CD4-positive, alpha-beta T cell (primary cell): ENCODE results near the gene RRP12. TPM values are rescaled to one million over a fixed set of nuclear protein-coding genes. Genes with fewer than 3 reads are reported as not detected.
"Not testable (repeated sequence)": the region's sequence is repeated elsewhere in the genome, so short reads cannot be mapped to it uniquely, and the experiment has no call there.

Source experiments
- ATAC-seq: fragments of 200-7000 bp; cut with Tn5 transposase; one replicate; pipeline ENCODE4 v1.10.0; 2022; ENCODE audit warnings: mild to moderate bottlenecking; ENCODE audit not compliant: poor library complexity
- CTCF ChIA-PET: fragments of 350-600 bp; sonication (Branson Sonifier 250); formaldehyde crosslinking; loops from one replicate; lab custom pipeline; 2021; ENCODE audit warnings: antibody characterized with exemption, inconsistent platforms; lab: Charles Lee
- POLR2A ChIA-PET: fragments of 350-600 bp; sonication (Branson Sonifier 250); formaldehyde crosslinking; loops from one replicate; lab custom pipeline; 2021; ENCODE audit warnings: antibody characterized with exemption, inconsistent platforms; lab: Charles Lee
- DNase-seq, 14 experiments: peaks; one replicate each; pipeline ENCODE4 v3.0.0-alpha.2; 2013 to 2020; ENCODE audit warnings: mixed read lengths in 2 of 14
- H3K27ac ChIP-seq, 2 donors: one replicate each; pipeline versions ENCODE4 v1.5.1 to v1.7.0; 2013; ENCODE audit warnings: low read length in 2 of 2, low read depth in 1 of 2, mild to moderate bottlenecking in 1 of 2
- H3K27me3 ChIP-seq, 2 experiments: 1 replicate in 1 of 2; 2 replicates in 1 of 2; pipeline versions ENCODE4 v1.6.1 to v1.7.0; 2013; ENCODE audit warnings: low read length in 2 of 2, control low read depth in 1 of 2, mild to moderate bottlenecking in 1 of 2, moderate library complexity in 1 of 2; ENCODE audit not compliant: insufficient read depth in 2 of 2, control insufficient read depth in 1 of 2
- H3K36me3 ChIP-seq: one replicate; pipeline ENCODE4 v1.6.1; 2013; ENCODE audit warnings: low read length, control low read depth; ENCODE audit not compliant: insufficient read depth
- H3K4me1 ChIP-seq: one replicate; pipeline ENCODE4 v1.6.1; 2013; ENCODE audit warnings: low read length, control low read depth; ENCODE audit not compliant: insufficient read depth
- H3K4me3 ChIP-seq: one replicate; pipeline ENCODE4 v1.5.1; 2013; ENCODE audit warnings: mild to moderate bottlenecking, low read length, moderate library complexity
- H3K9me3 ChIP-seq, 2 experiments: 1 replicate in 1 of 2; 2 replicates in 1 of 2; pipeline versions ENCODE4 v1.6.1 to v1.7.0; 2013; ENCODE audit warnings: low read length in 2 of 2, mild to moderate bottlenecking in 2 of 2, control low read depth in 1 of 2, moderate library complexity in 1 of 2; ENCODE audit not compliant: control insufficient read depth in 1 of 2, insufficient read depth in 1 of 2
- H3K27ac Mint-ChIP-seq: one replicate; pipeline ENCODE4 v1.8.0; 2020; ENCODE audit warnings: mixed read lengths
- H3K27me3 Mint-ChIP-seq: one replicate; pipeline ENCODE4 v1.8.0; 2021; ENCODE audit warnings: mixed read lengths
- H3K36me3 Mint-ChIP-seq: one replicate; pipeline ENCODE4 v1.8.0; 2021; ENCODE audit warnings: low read depth, mixed read lengths
- H3K4me1 Mint-ChIP-seq: one replicate; pipeline ENCODE4 v1.8.0; 2021; ENCODE audit warnings: low read depth, mixed read lengths
- H3K4me3 Mint-ChIP-seq: one replicate; pipeline ENCODE4 v1.8.0; 2020; ENCODE audit warnings: mild to moderate bottlenecking, mixed read lengths
- H3K9me3 Mint-ChIP-seq: one replicate; pipeline ENCODE4 v1.8.0; 2020; ENCODE audit warnings: mixed read lengths
- CTCF ChIP-seq: fragments of 200-600 bp; IDR thresholded peaks from one replicate; pipeline ENCODE4 v1.8.0; 2022; ENCODE audit warnings: antibody characterized with exemption, mild to moderate bottlenecking
- intact Hi-C, 2 experiments: fragments of 100-400 bp; cut with DNase I in 1 of 2; cut with micrococcal nuclease in 1 of 2; formaldehyde crosslinking; loops; one replicate each; pipeline versions ENCODE4 v1.15.1 to v1.9.0; 2023 to 2025; cut with DNase I, micrococcal nuclease
- total RNA-seq, 174 experiments: library from RNA in 2 of 174; stranded (reverse) in 2 of 174; gene quantifications; one replicate each; pipeline ENCODE4 v1.2.3 and lab custom pipeline; 2021 to 2026

RRP12 gene
- total RNA-seq, 2 experiments from 2014 or later, result 84.2 to 87.6 TPM

DNA sequence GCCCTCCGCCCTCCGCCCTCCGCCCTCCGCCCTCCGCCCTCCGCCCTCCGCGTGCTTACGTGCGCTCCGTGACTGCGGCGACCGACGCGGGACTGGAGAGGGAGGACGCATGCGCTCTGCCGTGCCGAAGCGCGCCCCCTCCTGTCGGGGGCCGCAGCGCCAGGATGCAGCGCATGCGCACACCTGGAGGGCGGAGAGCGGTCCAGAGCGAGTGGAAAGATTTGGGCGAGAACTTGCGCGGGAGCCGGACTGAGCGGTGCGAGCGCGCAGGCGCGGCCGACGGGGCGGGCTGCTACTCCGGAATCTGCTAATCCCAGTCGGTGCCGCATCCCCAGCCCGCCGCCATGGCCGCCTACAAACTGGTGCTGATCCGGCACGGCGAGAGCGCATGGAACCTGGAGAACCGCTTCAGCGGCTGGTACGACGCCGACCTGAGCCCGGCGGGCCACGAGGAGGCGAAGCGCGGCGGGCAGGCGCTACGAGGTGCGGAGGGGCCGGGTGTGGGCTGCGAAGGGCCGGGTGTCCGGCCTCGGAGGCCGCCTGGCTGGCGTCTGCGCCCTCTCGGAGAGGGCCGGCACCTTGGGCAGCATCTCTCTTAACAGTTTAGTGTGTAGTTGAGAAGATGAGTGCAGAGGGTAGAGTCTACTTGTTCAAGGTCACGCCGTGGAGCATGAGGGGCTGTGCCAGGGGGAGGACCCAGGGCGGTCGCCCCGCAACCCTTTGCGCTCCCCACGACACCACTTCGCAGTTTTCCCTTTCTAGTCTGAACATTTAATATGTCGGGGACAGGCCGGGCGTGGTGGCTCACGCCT is 25.0 kb upstream of the RRP12 start, which contains the start of gene PGAM1:
PGAM1 (plus strand) TSS at position 228 of the 812 bp plus-strand sequence; CDS start at position 345, 117 bp downstream.
- H3K36me3 ChIP-seq, result peaks cover 16% of the 10 kb centered on the region
- no peaks in the 10 kb centered on the region for H3K27me3 ChIP-seq
- peaks cover 43% of the 10 kb centered on the region for H3K4me1 ChIP-seq
- peak within 1 kb of the TSS; percentile 89 for H3K27ac Mint-ChIP-seq
- no peaks in the 10 kb centered on the region for H3K9me3 ChIP-seq
- H3K9me3 Mint-ChIP-seq, result no peaks in the 10 kb centered on the region
- peaks cover 40% of the 10 kb centered on the region for H3K36me3 Mint-ChIP-seq
- intact Hi-C loops, result loop anchor here (1.0 to 10.0 kb wide), 7 partner anchors 19 to 709 kb away; partner anchors contain the start of genes EXOSC1 (in 1 of the 2), R3HCC1L (in 1 of the 2), RRP12 (in 1 of the 2) and ZDHHC16 (in 1 of the 2)
- peak within 1 kb of the TSS; percentile 75 to 85 for H3K27ac ChIP-seq
- peak within 1 kb of the TSS; percentile 78 for H3K4me3 ChIP-seq
- H3K27me3 Mint-ChIP-seq, result no peaks in the 10 kb centered on the region
- peak within 1 kb of the TSS; percentile 95 for H3K4me3 Mint-ChIP-seq
- peaks cover 46% of the 10 kb centered on the region for H3K4me1 Mint-ChIP-seq
- peak; percentile 64 for TF ChIP-seq CTCF
- DNase-seq (peak; percentile 90 to 99 (median 94)), ATAC-seq (peak; percentile 82)
- POLR2A ChIA-PET, result no interaction called here
- CTCF ChIA-PET, result no interaction called here

GRCh38 chr10:97423757-97424098 is 22.6 kb upstream of the RRP12 start:
- DNase-seq, H3K4me3 ChIP-seq, H3K27me3 ChIP-seq, H3K27me3 Mint-ChIP-seq, H3K9me3 Mint-ChIP-seq, H3K9me3 ChIP-seq, POLR2A ChIA-PET, H3K36me3 ChIP-seq, ATAC-seq, CTCF ChIA-PET, H3K27ac ChIP-seq: not testable (repeated sequence)
- Mint-ChIP-seq H3K36me3 (peaks cover 25% of the 10 kb centered on the region), H3K27ac (peak overlapping the region; percentile 89), H3K4me1 (peaks cover 50% of the 10 kb centered on the region), H3K4me3 (peak overlapping the region; percentile 62)
- H3K4me1 ChIP-seq, result peaks cover 49% of the 10 kb centered on the region
- intact Hi-C loops, result loop anchor here in 1 of 2 experiments (2.0 to 10.0 kb wide), 3 partner anchors 17 to 711 kb away; partner anchors contain the start of genes MMS19, R3HCC1L and UBTD1

DNA sequence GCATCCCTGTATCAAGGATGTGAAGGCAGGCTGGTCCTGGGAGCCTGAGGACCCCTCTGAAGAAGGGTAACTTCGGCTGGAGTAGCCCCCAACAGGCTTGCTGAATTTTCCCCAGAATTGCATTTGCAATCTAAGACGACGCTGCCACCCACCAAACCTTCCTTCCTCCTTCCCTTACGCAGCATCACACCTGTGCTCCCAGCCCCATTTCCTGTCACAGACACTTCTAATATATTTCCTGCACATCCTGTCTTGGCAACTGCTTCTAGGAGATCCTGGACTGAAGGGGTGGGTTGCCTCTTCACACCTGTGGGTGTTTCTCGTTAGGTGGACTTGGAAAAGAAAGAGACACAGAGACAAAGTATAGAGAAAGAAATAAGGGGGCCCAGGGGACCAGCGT is 15.4 kb upstream of the RRP12 start:
- DNase-seq, result peak in 1 of 14 experiments; percentile 51
- no peaks in the 10 kb centered on the region for H3K27me3 ChIP-seq
- H3K4me1 ChIP-seq, result peaks cover 56% of the 10 kb centered on the region
- Mint-ChIP-seq H3K27me3 (no peaks in the 10 kb centered on the region), H3K9me3 (no peaks in the 10 kb centered on the region), H3K36me3 (peaks cover 4% of the 10 kb centered on the region), H3K27ac (peak overlapping the region; percentile 86), H3K4me3 (peak overlapping the region; percentile 67), H3K4me1 (peaks cover 53% of the 10 kb centered on the region)
- peak overlapping the region in 1 of 2 donors; percentile 48 for H3K27ac ChIP-seq
- no peaks in the 10 kb centered on the region for H3K36me3 ChIP-seq
- H3K4me3 ChIP-seq, result no peak overlapping the region
- ChIA-PET POLR2A (no interaction called here), CTCF (interaction anchor here (1.2 kb wide), 1 partner anchor 10 kb away, joined by 3 read pairs; no protein-coding TSS in a partner anchor)
- no peak for ATAC-seq
- intact Hi-C loops, result no loop called here
- H3K9me3 ChIP-seq, result no peaks in the 10 kb centered on the region
- no peak for TF ChIP-seq CTCF
